ENCODE results near the gene BRMS1. TPM values are rescaled to one million over a fixed set of nuclear protein-coding genes. Genes with fewer than 3 reads are reported as not detected.

Gene BRMS1
- total and polyA plus RNA-seq, 2 experiments from 2014 or later: 59.1 to 61.7 TPM

- Mint-ChIP-seq H3K27me3 (ENCODE audit: insufficient read depth, low read depth, poor library complexity) (peaks cover 20% of the 10 kb centered on the region), H3K4me1 (peaks cover 31% of the 10 kb centered on the region), H3K27ac (no peak overlapping the region; the same call in 1 of the 2 replicates), H3K36me3 (ENCODE audit: low read depth) (peaks cover 25% of the 10 kb centered on the region), H3K4me3 (no peak overlapping the region), H3K9me3 (no peaks in the 10 kb centered on the region; the same call in 2 of the 3 replicates)
- Histone ChIP-seq H3K27me3 (ENCODE audit: insufficient read depth) (peaks cover 5% of the 10 kb centered on the region; the same call in 1 of the 2 replicates), H3K4me2 (no peak overlapping the region), H2AFZ (no peak overlapping the region), H3K27ac (ENCODE audit: low read depth) (no peak overlapping the region), H3K4me3 (no peak overlapping the region), H3K9me2 (ENCODE audit: insufficient read depth) (no peaks in the 10 kb centered on the region), H4K20me1 (replicated peaks; ENCODE audit: insufficient read depth) (peaks cover 3% of the 10 kb centered on the region; the same call in 1 of the 2 replicates), H3K36me3 (ENCODE audit: insufficient read depth) (no peaks in the 10 kb centered on the region; the same call in 1 of the 2 replicates), H3K79me2 (replicated peaks; ENCODE audit: insufficient read depth) (peaks cover 14% of the 10 kb centered on the region), H3F3A (replicated peaks; ENCODE audit: low read depth) (peaks cover 16% of the 10 kb centered on the region; the same call in 1 of the 2 replicates), H3K4me1 (ENCODE audit: insufficient read depth) (peaks cover 15% of the 10 kb centered on the region)
- ATAC-seq: no peak
- DNase-seq (ENCODE audit: low spot score): no peak
- TF ChIP-seq JUNB (IDR thresholded peaks at IDR 0.05; ENCODE audit: unreplicated experiment) (no peak), CTCF (conservative IDR thresholded peaks at IDR 0.05; ENCODE audit: low read depth in 2 of 2) (no peak), EZH2phosphoT487 (IDR thresholded peaks at IDR 0.05; ENCODE audit: unreplicated experiment) (no peak), EZH2 (IDR thresholded peaks at IDR 0.05; ENCODE audit: low read depth, unreplicated experiment) (no peak), POLR2AphosphoS5 (IDR thresholded peaks at IDR 0.05; ENCODE audit: low read depth) (no peak), STAT1 (IDR thresholded peaks at IDR 0.05; ENCODE audit: unreplicated experiment) (no peak), NANOG (IDR thresholded peaks at IDR 0.05; ENCODE audit: borderline replicate concordance) (no peak), ZNF462 (CRISPR knock-in tag; IDR thresholded peaks at IDR 0.05) (no peak)
- TF ChIP-seq, protein P1, sequence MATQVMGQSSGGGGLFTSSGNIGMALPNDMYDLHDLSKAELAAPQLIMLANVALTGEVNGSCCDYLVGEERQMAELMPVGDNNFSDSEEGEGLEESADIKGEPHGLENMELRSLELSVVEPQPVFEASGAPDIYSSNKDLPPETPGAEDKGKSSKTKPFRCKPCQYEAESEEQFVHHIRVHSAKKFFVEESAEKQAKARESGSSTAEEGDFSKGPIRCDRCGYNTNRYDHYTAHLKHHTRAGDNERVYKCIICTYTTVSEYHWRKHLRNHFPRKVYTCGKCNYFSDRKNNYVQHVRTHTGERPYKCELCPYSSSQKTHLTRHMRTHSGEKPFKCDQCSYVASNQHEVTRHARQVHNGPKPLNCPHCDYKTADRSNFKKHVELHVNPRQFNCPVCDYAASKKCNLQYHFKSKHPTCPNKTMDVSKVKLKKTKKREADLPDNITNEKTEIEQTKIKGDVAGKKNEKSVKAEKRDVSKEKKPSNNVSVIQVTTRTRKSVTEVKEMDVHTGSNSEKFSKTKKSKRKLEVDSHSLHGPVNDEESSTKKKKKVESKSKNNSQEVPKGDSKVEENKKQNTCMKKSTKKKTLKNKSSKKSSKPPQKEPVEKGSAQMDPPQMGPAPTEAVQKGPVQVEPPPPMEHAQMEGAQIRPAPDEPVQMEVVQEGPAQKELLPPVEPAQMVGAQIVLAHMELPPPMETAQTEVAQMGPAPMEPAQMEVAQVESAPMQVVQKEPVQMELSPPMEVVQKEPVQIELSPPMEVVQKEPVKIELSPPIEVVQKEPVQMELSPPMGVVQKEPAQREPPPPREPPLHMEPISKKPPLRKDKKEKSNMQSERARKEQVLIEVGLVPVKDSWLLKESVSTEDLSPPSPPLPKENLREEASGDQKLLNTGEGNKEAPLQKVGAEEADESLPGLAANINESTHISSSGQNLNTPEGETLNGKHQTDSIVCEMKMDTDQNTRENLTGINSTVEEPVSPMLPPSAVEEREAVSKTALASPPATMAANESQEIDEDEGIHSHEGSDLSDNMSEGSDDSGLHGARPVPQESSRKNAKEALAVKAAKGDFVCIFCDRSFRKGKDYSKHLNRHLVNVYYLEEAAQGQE (IDR thresholded peaks at IDR 0.05; ENCODE audit: unreplicated experiment): no peak
Observed at GRCh38 chr11:66341502-66342126, 3.3 kb downstream of the BRMS1 start.

Data from GM23338 (cell line).